ENCODE data around the gene DNAAF1.
A peak's percentile ranks its signal among the peaks of the same experiment; 100 is the strongest.

DNAAF1 gene

DNA sequence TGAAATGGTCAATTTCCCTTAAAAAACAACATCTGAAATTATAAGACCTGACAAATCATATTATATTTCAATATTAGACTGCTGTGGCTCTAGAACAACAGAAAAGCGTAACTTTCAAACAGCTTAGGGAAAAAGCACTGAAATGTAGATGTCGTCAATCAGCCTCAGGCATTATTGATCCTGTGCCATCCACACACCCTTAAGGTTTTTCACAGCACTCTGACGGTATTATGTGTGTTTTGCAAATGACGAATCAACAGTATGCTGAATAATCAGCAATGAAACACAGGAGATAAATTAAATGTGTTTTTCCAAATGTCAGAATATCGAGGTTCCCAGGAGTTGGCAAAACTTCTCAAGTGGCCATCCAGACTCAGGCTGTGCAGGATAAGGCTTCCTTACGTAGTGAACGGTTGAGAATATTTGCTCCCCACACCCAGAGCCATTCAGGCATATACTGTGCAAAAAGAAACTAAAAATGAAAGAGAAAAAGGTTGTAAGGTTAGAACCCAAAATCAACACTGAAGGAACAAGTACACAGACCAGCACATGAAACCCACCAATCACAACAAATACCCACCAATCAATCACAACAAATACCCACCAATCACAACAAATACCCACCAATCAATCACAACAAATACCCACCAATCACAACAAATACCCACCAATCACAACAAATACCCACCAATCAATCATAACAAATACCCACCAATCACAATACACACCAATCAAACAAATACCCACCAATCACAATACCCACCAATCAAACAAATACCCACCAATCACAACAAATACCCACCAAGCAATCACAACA is 20.6 kb upstream of the DNAAF1 start:
- no peak for DNase-seq (ENCODE audit: low spot score)

GRCh38 chr16:84131117-84131516 is 14.0 kb upstream of the DNAAF1 start:
- no peak for DNase-seq (ENCODE audit: low spot score)

GRCh38 chr16:84132527-84133285 is 12.4 kb upstream of the DNAAF1 start:
- DNase-seq (ENCODE audit: low spot score), result no peak

DNA sequence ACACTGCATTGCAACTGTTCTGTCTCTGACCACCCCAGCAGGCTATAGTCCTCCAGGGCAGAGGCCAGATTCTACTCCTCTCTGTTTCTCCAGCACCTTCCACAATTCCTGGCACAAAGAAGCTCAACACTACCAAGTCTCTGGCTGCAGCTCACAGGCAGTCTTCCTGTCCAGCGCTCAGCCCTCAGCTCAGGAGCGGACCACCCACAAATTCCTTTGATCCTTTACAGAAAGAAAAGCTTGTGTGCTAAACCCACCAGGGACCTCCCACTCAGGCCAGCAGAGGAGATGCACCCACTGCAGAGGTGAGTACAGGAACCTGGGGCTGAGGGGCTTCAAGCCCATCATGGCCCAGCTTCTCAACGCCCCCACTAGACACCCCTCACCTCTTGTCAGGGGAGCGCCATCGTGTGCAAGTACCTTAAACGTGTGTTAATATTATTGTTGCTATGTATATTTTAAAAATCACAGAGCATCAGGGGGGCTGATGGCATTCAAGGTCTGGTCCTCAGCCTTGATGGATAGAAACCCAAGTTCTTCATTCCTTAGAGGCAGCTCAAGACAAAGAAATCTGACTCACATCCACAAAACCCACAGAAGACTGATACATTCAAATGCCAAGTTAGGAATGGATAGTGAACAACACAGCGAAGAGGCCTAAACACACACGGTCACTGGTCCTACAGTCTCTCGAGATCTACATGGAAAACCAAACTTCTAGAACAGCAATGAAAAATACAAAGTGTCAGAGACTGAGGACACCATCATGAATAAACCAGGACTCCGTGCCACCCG is 8.6 kb upstream of the DNAAF1 start:
- DNase-seq (ENCODE audit: low spot score), result peak; percentile 35

DNA sequence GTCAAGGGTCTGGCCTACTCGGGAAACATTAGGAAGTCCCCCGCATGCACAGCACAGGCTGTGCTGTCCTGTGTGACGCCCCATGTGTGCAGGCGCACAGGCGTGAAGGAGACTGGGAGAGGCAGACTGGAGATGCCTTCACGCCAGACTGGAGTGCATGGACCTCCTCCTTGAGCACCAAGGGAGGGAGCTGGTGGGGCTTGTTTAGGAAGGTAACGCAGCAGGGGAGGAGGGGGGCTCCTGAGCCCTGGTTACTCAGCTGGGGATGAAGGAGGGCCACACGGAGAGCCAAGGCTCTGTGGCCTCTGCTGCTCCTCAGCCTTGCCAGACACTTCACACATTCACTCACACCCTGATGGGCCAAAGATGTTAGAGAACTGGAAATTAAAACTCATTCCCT is 7.8 kb upstream of the DNAAF1 start:
- DNase-seq (ENCODE audit: low spot score), result no peak

GRCh38 chr16:84137769-84138357 is 7.2 kb upstream of the DNAAF1 start:
- DNase-seq (ENCODE audit: low spot score), result no peak

- no peak for DNase-seq (ENCODE audit: low spot score)
Observed at GRCh38 chr16:84138500-84138823, 6.6 kb upstream of the DNAAF1 start.

- DNase-seq (ENCODE audit: low spot score), result peak; percentile 28
Observed at GRCh38 chr16:84138824-84139627, 6.1 kb upstream of the DNAAF1 start.

DNA sequence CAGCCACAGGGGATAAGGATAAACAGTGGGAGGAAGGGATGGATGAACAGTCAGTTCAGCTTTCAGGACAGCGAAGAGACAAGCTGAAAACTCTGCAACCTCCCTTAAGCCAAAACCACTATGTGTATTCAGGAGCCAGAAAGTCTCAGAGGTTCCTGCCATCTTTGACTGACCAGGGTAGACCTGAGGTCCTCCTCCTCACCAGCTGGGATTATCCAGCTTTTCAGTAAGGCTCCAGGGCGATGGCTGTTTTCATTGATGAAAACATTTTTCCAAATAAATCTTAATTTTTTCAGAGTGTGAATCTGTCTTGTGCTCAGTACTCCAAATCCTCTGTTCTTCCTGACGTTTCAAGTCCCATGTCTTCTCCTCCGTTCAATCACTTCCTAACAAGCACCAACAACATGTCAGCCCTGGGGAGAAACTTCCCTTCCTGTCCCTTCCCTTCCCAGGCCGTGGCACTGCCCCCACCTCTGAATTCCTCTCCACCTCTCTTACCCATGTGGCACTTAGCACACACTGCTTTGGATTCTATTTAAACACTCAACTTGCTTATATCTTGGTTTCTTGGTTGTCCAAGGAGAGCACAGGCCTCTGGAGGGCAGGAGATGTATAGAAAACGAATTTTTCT is 5.4 kb upstream of the DNAAF1 start:
- no peak for DNase-seq (ENCODE audit: low spot score)

- no peak for DNase-seq (ENCODE audit: low spot score)
Observed at GRCh38 chr16:84141143-84141670, 3.9 kb upstream of the DNAAF1 start.

DNA sequence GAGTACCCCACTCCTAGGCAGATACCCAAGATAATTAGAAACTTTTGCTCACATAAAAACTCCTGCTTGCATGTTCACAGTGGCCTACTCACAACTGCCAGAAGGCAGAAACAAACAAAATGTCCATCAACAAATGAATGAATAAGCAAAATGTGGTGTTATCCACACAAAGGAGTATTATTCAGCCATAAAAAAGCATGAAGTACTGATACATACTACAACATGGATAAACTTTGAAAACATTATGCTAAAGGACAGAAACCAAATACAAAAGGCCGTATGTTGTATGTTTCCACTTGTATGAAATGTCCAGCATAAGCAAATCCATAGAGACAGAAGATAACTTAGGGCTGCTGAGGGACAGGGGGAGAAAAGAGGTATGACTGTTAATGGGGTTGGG is 2.0 kb upstream of the DNAAF1 start:
- no peak for DNase-seq (ENCODE audit: low spot score)

DNA sequence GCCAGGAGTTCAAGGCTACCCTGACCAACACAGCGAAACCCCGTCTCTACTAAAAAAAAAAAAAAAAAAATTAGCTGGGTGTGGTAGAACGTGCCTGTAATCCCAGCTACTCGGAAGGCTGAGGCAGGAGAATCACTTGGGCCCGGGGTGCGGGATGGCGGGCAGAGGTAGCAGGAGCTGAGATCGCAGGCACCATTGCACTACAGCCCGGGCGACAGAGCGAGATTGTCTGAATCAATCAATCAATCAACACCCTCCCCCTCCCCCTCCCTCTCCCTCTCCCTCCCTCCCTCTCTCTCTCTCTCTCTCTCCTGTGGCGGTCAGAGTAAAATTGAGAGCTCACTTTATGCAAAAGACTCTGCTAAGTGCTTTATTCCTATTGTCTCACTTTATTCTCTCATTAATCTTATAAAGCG is 1.3 kb upstream of the DNAAF1 start:
- DNase-seq (ENCODE audit: low spot score), result no peak

DNA sequence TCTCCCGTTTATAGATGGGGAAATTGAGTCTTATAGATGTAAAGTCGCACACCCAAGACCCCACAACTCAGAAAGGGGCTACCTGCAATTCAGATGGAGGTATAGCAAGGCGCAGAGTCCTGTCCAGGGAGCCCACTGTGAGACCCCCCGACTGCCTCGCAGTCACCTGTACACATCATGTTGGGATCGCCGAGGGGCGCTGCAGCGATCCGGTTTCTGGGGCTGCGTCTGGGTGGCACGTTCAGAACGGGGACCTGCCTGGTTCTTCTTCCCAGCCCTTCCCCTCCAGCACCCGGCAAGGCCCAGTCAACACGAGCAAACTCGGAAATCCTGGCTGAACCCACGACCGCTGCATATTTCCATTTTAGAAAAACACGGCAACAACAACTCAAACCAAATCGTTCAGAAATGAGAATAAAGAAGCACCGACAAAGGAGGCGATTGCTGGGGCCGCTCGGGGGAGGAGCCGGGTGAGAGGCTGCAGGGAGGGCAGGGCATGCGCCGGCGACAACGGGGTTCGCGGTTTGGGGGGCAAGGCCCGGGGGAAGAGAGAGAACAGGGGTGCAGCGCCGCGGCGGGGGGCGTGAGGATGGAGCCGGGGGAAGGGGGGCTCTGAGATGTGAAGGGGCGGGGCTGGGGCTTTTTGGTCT is 774 bp upstream of the DNAAF1 start:
- peak; percentile 41 for DNase-seq (ENCODE audit: low spot score)

- DNase-seq (ENCODE audit: low spot score), result no peak
Observed at GRCh38 chr16:84150926-84151325, 5.8 kb downstream of the DNAAF1 start.

GRCh38 chr16:84153660-84154214 is 8.6 kb downstream of the DNAAF1 start:
- peak; percentile 23 for DNase-seq (ENCODE audit: low spot score)

DNA sequence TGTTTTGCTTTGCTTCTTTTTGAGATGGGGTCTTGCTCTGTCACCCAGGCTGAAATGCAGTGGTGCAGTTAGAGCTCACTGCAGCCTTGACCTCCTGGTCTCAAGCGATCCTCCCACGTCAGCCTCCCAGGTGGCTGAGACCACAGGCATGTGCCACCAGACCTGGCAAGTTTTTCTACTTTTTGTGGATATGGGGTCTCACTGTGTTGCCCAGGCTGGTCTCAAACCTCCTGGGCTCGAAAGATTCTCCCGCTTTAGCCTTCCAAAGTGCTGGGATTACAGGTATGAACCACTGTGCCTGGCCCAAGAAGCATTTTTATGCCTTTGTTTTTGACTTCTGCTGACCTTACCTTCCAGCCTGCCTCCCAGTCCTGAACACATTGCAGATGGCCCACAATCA is 10.1 kb downstream of the DNAAF1 start:
- DNase-seq (ENCODE audit: low spot score), result no peak

DNA sequence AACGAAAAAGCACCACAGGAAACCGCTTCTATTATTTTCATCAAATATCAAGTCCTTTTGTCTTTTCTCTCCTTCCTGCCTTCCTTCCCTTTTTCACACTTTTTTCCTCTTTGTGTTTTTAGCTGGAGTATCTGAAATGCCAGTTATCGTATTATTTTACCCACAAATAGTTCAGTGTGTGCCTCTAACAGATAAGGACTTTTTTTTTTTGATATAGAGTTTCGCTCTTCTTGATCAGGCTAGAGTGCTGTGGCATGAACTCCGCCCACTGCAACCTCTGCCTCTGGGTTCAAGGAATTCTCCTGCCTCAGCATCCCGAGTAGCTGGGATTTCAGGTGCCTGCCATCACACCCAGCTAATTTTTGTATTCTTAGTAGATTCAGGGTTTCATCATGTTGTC is 10.7 kb downstream of the DNAAF1 start:
- DNase-seq (ENCODE audit: low spot score), result no peak

GRCh38 chr16:84156342-84156784 is 11.3 kb downstream of the DNAAF1 start:
- DNase-seq (ENCODE audit: low spot score), result no peak

DNA sequence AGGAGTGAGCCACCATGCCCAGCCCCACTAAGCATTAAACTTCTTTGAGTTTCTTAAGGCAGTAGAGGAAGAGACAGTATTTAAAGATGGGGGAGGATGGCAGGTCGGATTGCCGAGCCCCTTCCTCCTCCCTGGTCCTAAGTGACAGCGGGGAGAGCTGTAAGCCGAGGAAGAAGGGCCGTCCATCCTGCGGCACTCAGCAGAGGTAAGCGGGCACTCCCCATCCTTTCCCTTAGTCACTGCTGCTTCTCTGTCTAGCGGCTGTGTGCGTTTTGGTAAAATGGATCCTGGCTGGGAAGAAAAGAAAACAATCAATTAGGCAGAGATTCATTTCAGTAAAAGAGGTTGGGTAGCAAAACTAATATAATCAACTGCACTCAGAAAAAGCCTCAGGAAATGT is 13.9 kb downstream of the DNAAF1 start:
- DNase-seq (ENCODE audit: low spot score), result no peak

DNA sequence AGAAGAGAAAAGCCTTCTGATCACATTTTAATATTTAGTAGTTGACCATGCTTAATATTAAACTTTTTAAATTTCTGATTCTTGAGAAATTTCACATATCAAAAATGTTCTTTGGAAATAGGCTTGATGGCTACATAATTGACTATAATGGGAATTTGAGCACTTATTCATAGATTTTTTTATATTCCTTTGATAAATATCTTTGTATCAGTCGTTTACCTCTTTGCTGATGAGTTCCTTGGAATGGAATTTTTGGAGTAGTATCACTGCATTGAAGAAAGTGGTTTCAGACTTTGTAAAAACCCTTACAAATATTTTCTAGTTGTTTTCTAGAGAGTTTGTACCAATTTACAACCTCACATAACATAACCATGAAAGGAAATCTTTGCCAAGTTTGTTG is 14.7 kb downstream of the DNAAF1 start:
- DNase-seq (ENCODE audit: low spot score), result no peak

All from AG08396 (cell line).